ENCODE measurements around the gene CABP7. TPM values are rescaled to one million over a fixed set of nuclear protein-coding genes. Genes with fewer than 3 reads are reported as not detected.

Gene CABP7
- total and polyA plus RNA-seq, 2 of the 8 experiments (the other 6 are each of a cell fraction or from before 2014, with no cell fraction given): 0.20 to 0.36 TPM

- no peak for TF ChIP-seq CHD7 (IDR thresholded peaks at IDR 0.05; ENCODE audit: insufficient replicate concordance, low read length)
- TF ChIP-seq SP4 (IDR thresholded peaks at IDR 0.05; ENCODE audit: low read length): no peak
- no peak for TF ChIP-seq RFX5 (IDR thresholded peaks at IDR 0.05; ENCODE audit: borderline replicate concordance, low read depth, low read length)
- peak; percentile 50 to 53 for TF ChIP-seq POLR2A (IDR thresholded peaks at IDR 0.05; ENCODE audit: control extremely low read depth in 1 of 2, low read depth in 2 of 2, low read length in 2 of 2)
- TF ChIP-seq TCF12 (IDR thresholded peaks at IDR 0.05; ENCODE audit: low read depth, low read length): no peak
- TF ChIP-seq JUN (IDR thresholded peaks at IDR 0.05; ENCODE audit: low read depth, low read length): no peak
- no peak for TF ChIP-seq HDAC6 (IDR thresholded peaks at IDR 0.05; ENCODE audit: low read depth, low read length)
- TF ChIP-seq NRF1 (IDR thresholded peaks at IDR 0.05; ENCODE audit: low read depth, low read length): no peak
- TF ChIP-seq EZH2 (IDR thresholded peaks at IDR 0.05; ENCODE audit: low read depth, low read length, severe bottlenecking): no peak
- TF ChIP-seq EGR1 (IDR thresholded peaks at IDR 0.05; ENCODE audit: borderline replicate concordance, low read depth, low read length): no peak
- 0 out of 2 replicates have a peak, but pooled peaks have one; percentile 68 for TF ChIP-seq GTF2F1 (IDR thresholded peaks at IDR 0.05; ENCODE audit: borderline replicate concordance, low read depth, low read length)
- TF ChIP-seq SP2 (IDR thresholded peaks at IDR 0.05; ENCODE audit: low read length): no peak
- TF ChIP-seq KDM1A (IDR thresholded peaks at IDR 0.05; ENCODE audit: borderline replicate concordance, low read length): no peak
Observed at GRCh38 chr22:29766632-29767170, 46.9 kb downstream of the CABP7 start, which contains the start of gene ZMAT5 (continued).

All from H1 (cell line).